Endothelial cell (in vitro differentiated cells): ENCODE data around the gene QKI. TPM values are rescaled to one million over a fixed set of nuclear protein-coding genes. Genes with fewer than 3 reads are reported as not detected.

Experiments used
- DNase-seq: peaks from one replicate; pipeline ENCODE4 v3.0.0; 2021; ENCODE audit warnings: low spot score
- H3K27ac Mint-ChIP-seq: one replicate; pipeline ENCODE4 v1.8.0; 2021; ENCODE audit warnings: mixed read lengths, inconsistent platforms; ENCODE audit not compliant: unreplicated experiment
- H3K27me3 Mint-ChIP-seq: one replicate; pipeline ENCODE4 v1.8.0; 2021; ENCODE audit warnings: mild to moderate bottlenecking, moderate library complexity, mixed read lengths, inconsistent platforms; ENCODE audit not compliant: unreplicated experiment
- H3K36me3 Mint-ChIP-seq: one replicate; pipeline ENCODE4 v1.8.0; 2021; ENCODE audit warnings: mild to moderate bottlenecking, low read depth, mixed read lengths, inconsistent platforms; ENCODE audit not compliant: unreplicated experiment
- H3K4me1 Mint-ChIP-seq: one replicate; pipeline ENCODE4 v1.8.0; 2021; ENCODE audit warnings: mild to moderate bottlenecking, mixed read lengths, inconsistent platforms; ENCODE audit not compliant: unreplicated experiment
- H3K4me3 Mint-ChIP-seq: one replicate; pipeline ENCODE4 v1.8.0; 2021; ENCODE audit warnings: mild to moderate bottlenecking, mixed read lengths, inconsistent platforms; ENCODE audit not compliant: unreplicated experiment
- H3K9me3 Mint-ChIP-seq: one replicate; pipeline ENCODE4 v1.8.0; 2021; ENCODE audit warnings: mixed read lengths, inconsistent platforms; ENCODE audit not compliant: unreplicated experiment
- total RNA-seq: library from RNA; stranded (reverse); fragmentation: NEBNext Ultra II Directional; extraction: Animal tissue kit (Norgen Biotek cat#: 25700); gene quantifications from one replicate; pipeline ENCODE4 v1.2.1, GENCODE V29; 2021; ENCODE audit not compliant: unreplicated experiment
- TF ChIP-seq, protein P1 (sequence below): fragments of 200-600 bp; sonication (generic); IDR thresholded peaks from one replicate; pipeline ENCODE4 v1.5.0; 2021; ENCODE audit warnings: antibody characterized with exemption; ENCODE audit not compliant: unreplicated experiment

The QKI gene
- total RNA-seq, 1 donor from 2014 or later, result 326 TPM

DNA sequence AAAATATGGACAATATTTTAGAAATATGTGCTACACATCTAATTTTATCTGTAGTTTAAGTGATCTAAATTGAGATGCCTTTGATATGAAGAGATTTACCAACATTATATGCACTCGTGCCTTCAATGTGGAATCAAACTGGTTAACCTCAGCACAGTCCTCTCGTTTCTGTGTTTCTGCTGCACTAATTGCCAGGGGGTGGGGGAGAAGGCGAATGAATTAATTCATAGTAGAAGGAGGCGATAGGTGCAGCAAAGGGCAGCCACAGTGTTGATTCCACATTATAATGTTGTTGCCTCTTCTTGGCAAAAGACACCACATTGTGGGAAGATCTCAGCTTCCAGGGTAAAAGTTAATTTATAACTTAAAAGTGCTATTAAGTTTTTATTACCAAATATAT lies 161.6 kb downstream of the QKI start:
- H3K36me3 Mint-ChIP-seq, result peaks cover 11% of the 10 kb centered on the region
- H3K27me3 Mint-ChIP-seq, result peaks cover 2% of the 10 kb centered on the region
- H3K4me3 Mint-ChIP-seq, result no peak overlapping the region
- peaks cover 20% of the 10 kb centered on the region for H3K4me1 Mint-ChIP-seq
- no peak for DNase-seq
- TF ChIP-seq, protein P1, sequence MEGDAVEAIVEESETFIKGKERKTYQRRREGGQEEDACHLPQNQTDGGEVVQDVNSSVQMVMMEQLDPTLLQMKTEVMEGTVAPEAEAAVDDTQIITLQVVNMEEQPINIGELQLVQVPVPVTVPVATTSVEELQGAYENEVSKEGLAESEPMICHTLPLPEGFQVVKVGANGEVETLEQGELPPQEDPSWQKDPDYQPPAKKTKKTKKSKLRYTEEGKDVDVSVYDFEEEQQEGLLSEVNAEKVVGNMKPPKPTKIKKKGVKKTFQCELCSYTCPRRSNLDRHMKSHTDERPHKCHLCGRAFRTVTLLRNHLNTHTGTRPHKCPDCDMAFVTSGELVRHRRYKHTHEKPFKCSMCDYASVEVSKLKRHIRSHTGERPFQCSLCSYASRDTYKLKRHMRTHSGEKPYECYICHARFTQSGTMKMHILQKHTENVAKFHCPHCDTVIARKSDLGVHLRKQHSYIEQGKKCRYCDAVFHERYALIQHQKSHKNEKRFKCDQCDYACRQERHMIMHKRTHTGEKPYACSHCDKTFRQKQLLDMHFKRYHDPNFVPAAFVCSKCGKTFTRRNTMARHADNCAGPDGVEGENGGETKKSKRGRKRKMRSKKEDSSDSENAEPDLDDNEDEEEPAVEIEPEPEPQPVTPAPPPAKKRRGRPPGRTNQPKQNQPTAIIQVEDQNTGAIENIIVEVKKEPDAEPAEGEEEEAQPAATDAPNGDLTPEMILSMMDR, result no peak
- no peaks in the 10 kb centered on the region for H3K9me3 Mint-ChIP-seq
- H3K27ac Mint-ChIP-seq, result no peak overlapping the region

- DNase-seq, result no peak
- Mint-ChIP-seq H3K27ac (no peak overlapping the region), H3K9me3 (no peaks in the 10 kb centered on the region), H3K4me3 (no peak overlapping the region), H3K27me3 (peaks cover 2% of the 10 kb centered on the region), H3K36me3 (peaks cover 11% of the 10 kb centered on the region), H3K4me1 (peaks cover 16% of the 10 kb centered on the region)
- TF ChIP-seq, protein P1, result no peak
Measured at GRCh38 chr6:163577404-163577803, 162.9 kb downstream of the QKI start.

GRCh38 chr6:163579111-163579879 lies 164.8 kb downstream of the QKI start:
- no peak for DNase-seq
- Mint-ChIP-seq H3K4me1 (peaks cover 16% of the 10 kb centered on the region), H3K27ac (no peak overlapping the region)

GRCh38 chr6:163579880-163580295 lies 165.4 kb downstream of the QKI start:
- Mint-ChIP-seq H3K27ac (no peak overlapping the region), H3K9me3 (no peaks in the 10 kb centered on the region), H3K27me3 (peaks cover 4% of the 10 kb centered on the region), H3K36me3 (peaks cover 5% of the 10 kb centered on the region), H3K4me3 (no peak overlapping the region), H3K4me1 (peaks cover 16% of the 10 kb centered on the region)
- DNase-seq, result no peak
- TF ChIP-seq, protein P1, result no peak

More at GRCh38 chr6:163579111-163579879, 164.8 kb downstream of the QKI start:
- TF ChIP-seq, protein P1, result no peak
- H3K27me3 Mint-ChIP-seq, result peaks cover 4% of the 10 kb centered on the region
- H3K9me3 Mint-ChIP-seq, result no peaks in the 10 kb centered on the region
- peaks cover 5% of the 10 kb centered on the region for H3K36me3 Mint-ChIP-seq
- no peak overlapping the region for H3K4me3 Mint-ChIP-seq

DNA sequence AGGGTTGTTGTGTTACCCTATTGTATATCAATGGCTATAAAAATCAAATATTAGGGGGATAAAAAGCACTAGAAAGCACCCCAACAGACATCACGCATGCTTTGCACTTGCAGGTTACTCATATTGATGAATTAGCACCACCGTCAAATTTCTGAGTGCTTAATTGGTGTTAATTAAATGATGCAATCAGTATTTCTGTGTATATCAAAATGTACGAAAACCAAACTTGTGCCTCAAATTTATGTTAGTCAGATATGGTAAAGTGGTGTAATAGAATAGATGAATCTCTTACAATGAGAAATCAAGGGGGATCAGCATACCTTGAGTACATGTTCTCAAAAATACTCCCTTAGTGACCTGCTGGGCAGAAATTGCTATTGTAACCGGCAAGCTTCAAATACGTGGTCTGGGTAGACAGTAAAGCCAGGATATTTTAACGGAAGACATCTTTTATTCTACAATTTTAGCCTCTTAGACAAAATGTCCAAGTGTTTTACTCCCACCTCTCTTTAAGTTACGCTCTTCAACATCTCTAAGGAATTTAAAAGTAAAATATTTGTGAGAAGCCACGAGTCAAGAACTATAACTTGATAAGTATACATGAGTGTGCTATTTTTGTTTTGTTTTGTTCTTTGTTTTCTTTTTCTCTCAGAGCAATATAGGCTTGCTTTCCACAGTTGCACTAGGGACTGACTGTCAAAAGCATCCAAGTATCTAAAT lies 166.0 kb downstream of the QKI start:
- Mint-ChIP-seq H3K36me3 (peaks cover 5% of the 10 kb centered on the region), H3K27ac (no peak overlapping the region), H3K4me1 (peaks cover 16% of the 10 kb centered on the region), H3K4me3 (no peak overlapping the region), H3K9me3 (no peaks in the 10 kb centered on the region), H3K27me3 (peaks cover 4% of the 10 kb centered on the region)
- TF ChIP-seq, protein P1, result no peak
- no peak for DNase-seq
